H9 (cell line): Measurements from ENCODE around the gene H2AZ2. TPM values are rescaled to one million over a fixed set of nuclear protein-coding genes. Genes with fewer than 3 reads are reported as not detected.

Source experiments
- DNase-seq: peaks from one replicate; pipeline ENCODE4 v3.0.0-alpha.2; 2017
- H2AFZ ChIP-seq: one replicate; pipeline ENCODE4 v1.6.1; 2013; ENCODE audit warnings: mild to moderate bottlenecking, low read length, control low read depth, moderate library complexity
- H2AK5ac ChIP-seq: 2 replicates; pipeline ENCODE4 v1.6.1; 2013; ENCODE audit warnings: low read length, control low read depth, mixed read lengths; ENCODE audit not compliant: insufficient read length
- H2BK120ac ChIP-seq: one replicate; pipeline ENCODE4 v1.6.1; 2013; ENCODE audit warnings: low read depth, mild to moderate bottlenecking, low read length, control low read depth, inconsistent platforms; ENCODE audit not compliant: poor library complexity, severe bottlenecking
- H2BK12ac ChIP-seq: 2 replicates; pipeline ENCODE4 v1.6.1; 2013; ENCODE audit warnings: low read length, control low read depth, mixed read lengths, low read depth; ENCODE audit not compliant: insufficient read length
- H2BK15ac ChIP-seq: 2 replicates; pipeline ENCODE4 v1.6.1; 2013; ENCODE audit warnings: low read depth, low read length, control low read depth
- H2BK20ac ChIP-seq: one replicate; pipeline ENCODE4 v1.6.1; 2013; ENCODE audit warnings: low read depth, mild to moderate bottlenecking, low read length, control low read depth, inconsistent platforms; ENCODE audit not compliant: poor library complexity, severe bottlenecking
- H2BK5ac ChIP-seq: 2 replicates; pipeline ENCODE4 v1.6.1; 2013; ENCODE audit warnings: low read length, control low read depth, mixed read lengths; ENCODE audit not compliant: insufficient read length
- H3K14ac ChIP-seq: 2 replicates; pipeline ENCODE4 v1.6.1; 2013; ENCODE audit warnings: low read length, control low read depth; ENCODE audit not compliant: insufficient read depth
- H3K18ac ChIP-seq: 2 replicates; pipeline ENCODE4 v1.6.1; 2013; ENCODE audit warnings: low read depth, mild to moderate bottlenecking, mixed read lengths, low read length, control low read depth; ENCODE audit not compliant: insufficient read length
- H3K23ac ChIP-seq: 2 replicates; pipeline ENCODE4 v1.6.1; 2013; ENCODE audit warnings: low read length, control low read depth, mixed read lengths, low read depth; ENCODE audit not compliant: insufficient read length
- H3K23me2 ChIP-seq: 2 replicates; pipeline ENCODE4 v1.6.1; 2013; ENCODE audit warnings: low read depth, mild to moderate bottlenecking, mixed read lengths, low read length, control low read depth; ENCODE audit not compliant: insufficient read length, poor library complexity, severe bottlenecking
- H3K27ac ChIP-seq: 2 replicates; pipeline ENCODE4 v1.5.1; 2013; ENCODE audit warnings: low read length, control low read depth, mixed read lengths, low read depth; ENCODE audit not compliant: insufficient read length
- H3K27me3 ChIP-seq: 2 replicates; pipeline ENCODE4 v1.6.1; 2013; ENCODE audit warnings: low read length, control low read depth, inconsistent platforms; ENCODE audit not compliant: insufficient read depth
- H3K4ac ChIP-seq: 2 replicates; pipeline ENCODE4 v1.6.1; 2013; ENCODE audit warnings: low read depth, mild to moderate bottlenecking, control low read depth, inconsistent platforms, low read length, moderate library complexity
- H3K4me1 ChIP-seq: 2 replicates; pipeline ENCODE4 v1.6.1; 2013; ENCODE audit warnings: low read length, control low read depth, inconsistent platforms; ENCODE audit not compliant: insufficient read depth
- H3K4me2 ChIP-seq: 2 replicates; pipeline ENCODE4 v1.6.1; 2013; ENCODE audit warnings: low read length, control low read depth, mixed read lengths; ENCODE audit not compliant: insufficient read length, insufficient read depth
- H3K56ac ChIP-seq: 2 replicates; pipeline ENCODE4 v1.6.1; 2013; ENCODE audit warnings: low read depth, mild to moderate bottlenecking, mixed read lengths, low read length, control low read depth; ENCODE audit not compliant: insufficient read length
- H3K79me1 ChIP-seq: 2 replicates; pipeline ENCODE4 v1.6.1; 2013; ENCODE audit warnings: low read depth, mild to moderate bottlenecking, moderate library complexity, low read length, control low read depth, inconsistent platforms; ENCODE audit not compliant: insufficient read depth, poor library complexity, severe bottlenecking
- H3K79me2 ChIP-seq: 2 replicates; pipeline ENCODE4 v1.6.1; 2013; ENCODE audit warnings: low read length, control low read depth, inconsistent platforms; ENCODE audit not compliant: insufficient read depth
- H3K9ac ChIP-seq: 2 replicates; pipeline ENCODE4 v1.6.1; 2013; ENCODE audit warnings: low read length, control low read depth, mixed read lengths; ENCODE audit not compliant: insufficient read length; ENCODE audit errors: extremely low read depth
- H3K9me3 ChIP-seq: one replicate; pipeline ENCODE4 v1.6.1; 2013; ENCODE audit warnings: low read depth, low read length, inconsistent platforms; ENCODE audit not compliant: control insufficient read depth
- H3T11ph ChIP-seq: one replicate; pipeline ENCODE4 v1.6.1; 2013; ENCODE audit warnings: mild to moderate bottlenecking, low read length, control low read depth, inconsistent platforms
- H4K20me1 ChIP-seq: one replicate; pipeline ENCODE4 v1.6.1; 2013; ENCODE audit not compliant: control insufficient read depth, insufficient read length, insufficient read depth
- H4K5ac ChIP-seq: 2 replicates; pipeline ENCODE4 v1.6.1; 2013; ENCODE audit warnings: low read depth, mild to moderate bottlenecking, mixed read lengths, low read length, control low read depth; ENCODE audit not compliant: insufficient read length
- H4K8ac ChIP-seq: replicated peaks from 2 replicates; pipeline ENCODE4 v1.6.1; 2013; ENCODE audit warnings: low read length, control low read depth, mixed read lengths, low read depth; ENCODE audit not compliant: insufficient read length
- H4K91ac ChIP-seq: 2 replicates; pipeline ENCODE4 v1.6.1; 2013; ENCODE audit warnings: low read depth, mild to moderate bottlenecking, moderate library complexity, mixed read lengths, low read length, control low read depth; ENCODE audit not compliant: insufficient read length
- H3K27ac Mint-ChIP-seq, 3 experiments: 2 replicates in 2 of 3; 3 replicates in 1 of 3; pipeline ENCODE4 v1.8.0; 2020 to 2021; ENCODE audit warnings: mixed read lengths in 3 of 3, mild to moderate bottlenecking in 1 of 3, moderate library complexity in 1 of 3
- H3K27me3 Mint-ChIP-seq: 2 replicates; pipeline ENCODE4 v1.8.0; 2021; ENCODE audit warnings: low read depth, mild to moderate bottlenecking, moderate library complexity, mixed read lengths
- H3K36me3 Mint-ChIP-seq, 3 experiments: 2 replicates in 2 of 3; 3 replicates in 1 of 3; pipeline ENCODE4 v1.8.0; 2020 to 2021; ENCODE audit warnings: low read depth in 3 of 3, mixed read lengths in 3 of 3; ENCODE audit not compliant: insufficient read depth in 1 of 3
- H3K4me1 Mint-ChIP-seq, 2 experiments: 2 replicates each; pipeline ENCODE4 v1.8.0; 2020; ENCODE audit warnings: mixed read lengths in 2 of 2
- H3K4me3 Mint-ChIP-seq, 2 experiments: 2 replicates in 1 of 2; 3 replicates in 1 of 2; pipeline ENCODE4 v1.8.0; 2020 to 2021; ENCODE audit warnings: mild to moderate bottlenecking in 2 of 2, mixed read lengths in 2 of 2, moderate library complexity in 1 of 2
- H3K9me3 Mint-ChIP-seq, 2 experiments: 2 replicates in 1 of 2; 3 replicates in 1 of 2; pipeline ENCODE4 v1.8.0; 2020; ENCODE audit warnings: mild to moderate bottlenecking in 2 of 2, mixed read lengths in 2 of 2, moderate library complexity in 1 of 2
- WGBS: extraction: QIAGEN DNeasy Blood & Tissue Kit; methylation state at CpG from one replicate; pipeline ENCODE4 v1.1.7; 2013; ENCODE audit warnings: missing lambda C conversion rate, low lambda C conversion rate, mixed read lengths; ENCODE audit not compliant: insufficient read length; ENCODE audit errors: extremely low coverage; 5-methylcytosine and 5-hydroxymethylcytosine counted together
- total RNA-seq: library from RNA; stranded (reverse); gene quantifications from 2 replicates; pipeline ENCODE4 v1.2.1, GENCODE V29; 2021
- TF ChIP-seq, protein P1 (sequence below): fragments of 200-600 bp; sonication (generic); conservative IDR thresholded peaks from 3 replicates; pipeline ENCODE4 v1.8.0; 2021; ENCODE audit warnings: antibody characterized with exemption, mild to moderate bottlenecking

H2AZ2 gene
- total RNA-seq, 1 experiment from 2014 or later, result 208 TPM

DNA sequence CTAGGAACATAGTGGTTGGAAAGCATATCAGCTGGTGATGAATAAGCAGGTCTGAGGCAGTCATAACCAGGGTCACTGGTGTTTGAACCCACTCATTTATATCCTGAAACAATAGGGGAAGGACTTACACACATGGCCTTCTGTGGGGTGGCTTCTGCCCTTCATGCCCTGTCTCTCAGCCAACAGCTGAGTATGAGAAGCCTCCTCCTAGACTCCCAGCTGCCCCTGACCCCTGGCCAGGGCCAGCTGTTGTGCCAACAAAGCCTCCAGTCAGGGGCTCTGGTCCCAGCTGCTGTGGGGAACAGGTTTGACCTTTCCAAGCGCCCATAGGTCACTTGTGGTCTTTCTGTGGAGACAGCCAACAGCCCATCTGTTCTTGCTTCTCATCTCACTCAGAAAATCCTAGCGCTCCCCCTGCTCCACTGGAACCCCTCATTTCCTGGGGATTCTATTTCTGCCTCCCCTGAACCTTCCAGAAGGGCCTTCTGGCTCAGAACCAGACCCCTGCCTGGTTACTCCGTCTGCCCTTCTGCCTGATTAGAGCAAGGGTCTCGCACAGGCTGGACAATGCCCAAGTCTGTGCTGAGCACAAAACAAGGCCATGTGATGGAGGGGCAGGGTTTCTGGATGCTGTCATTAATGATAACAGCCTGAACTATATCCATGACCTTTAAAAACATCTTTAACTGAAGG, 47.1 kb upstream of the H2AZ2 start:
- Histone ChIP-seq H3K23ac (no peak overlapping the region), H3K79me2 (no peaks in the 10 kb centered on the region), H3K4me2 (no peak overlapping the region), H2AFZ (no peak overlapping the region), H4K8ac (no peak overlapping the region), H2BK20ac (no peak overlapping the region), H4K5ac (no peak overlapping the region), H2AK5ac (no peak overlapping the region), H3T11ph (no peak overlapping the region), H3K23me2 (no peaks in the 10 kb centered on the region), H2BK120ac (no peak overlapping the region), H3K4ac (no peak overlapping the region), H4K20me1 (no peaks in the 10 kb centered on the region), H2BK12ac (no peak overlapping the region), H3K79me1 (no peaks in the 10 kb centered on the region), H4K91ac (no peak overlapping the region), H3K9ac (no peak overlapping the region), H2BK5ac (no peak overlapping the region), H3K14ac (no peak overlapping the region), H3K18ac (no peak overlapping the region), H2BK15ac (no peak overlapping the region), H3K27me3 (no peaks in the 10 kb centered on the region), H3K56ac (no peak overlapping the region), H3K4me1 (no peaks in the 10 kb centered on the region), H3K27ac (no peak overlapping the region), H3K9me3 (no peaks in the 10 kb centered on the region)
- TF ChIP-seq, protein P1, sequence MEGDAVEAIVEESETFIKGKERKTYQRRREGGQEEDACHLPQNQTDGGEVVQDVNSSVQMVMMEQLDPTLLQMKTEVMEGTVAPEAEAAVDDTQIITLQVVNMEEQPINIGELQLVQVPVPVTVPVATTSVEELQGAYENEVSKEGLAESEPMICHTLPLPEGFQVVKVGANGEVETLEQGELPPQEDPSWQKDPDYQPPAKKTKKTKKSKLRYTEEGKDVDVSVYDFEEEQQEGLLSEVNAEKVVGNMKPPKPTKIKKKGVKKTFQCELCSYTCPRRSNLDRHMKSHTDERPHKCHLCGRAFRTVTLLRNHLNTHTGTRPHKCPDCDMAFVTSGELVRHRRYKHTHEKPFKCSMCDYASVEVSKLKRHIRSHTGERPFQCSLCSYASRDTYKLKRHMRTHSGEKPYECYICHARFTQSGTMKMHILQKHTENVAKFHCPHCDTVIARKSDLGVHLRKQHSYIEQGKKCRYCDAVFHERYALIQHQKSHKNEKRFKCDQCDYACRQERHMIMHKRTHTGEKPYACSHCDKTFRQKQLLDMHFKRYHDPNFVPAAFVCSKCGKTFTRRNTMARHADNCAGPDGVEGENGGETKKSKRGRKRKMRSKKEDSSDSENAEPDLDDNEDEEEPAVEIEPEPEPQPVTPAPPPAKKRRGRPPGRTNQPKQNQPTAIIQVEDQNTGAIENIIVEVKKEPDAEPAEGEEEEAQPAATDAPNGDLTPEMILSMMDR, result no peak
- no CpG with 5 or more reads among the region's 4 CpGs for WGBS
- DNase-seq, result no peak
- no peaks in the 10 kb centered on the region for H3K36me3 Mint-ChIP-seq
- H3K4me1 Mint-ChIP-seq, result no peaks in the 10 kb centered on the region
- peaks cover 5% of the 10 kb centered on the region for H3K27me3 Mint-ChIP-seq
- no peak overlapping the region for H3K4me3 Mint-ChIP-seq
- H3K27ac Mint-ChIP-seq, result no peak overlapping the region
- no peaks in the 10 kb centered on the region; a peak in 1 of 5 replicates for H3K9me3 Mint-ChIP-seq
